MM.1S (cell line): ENCODE results near the gene SPDYE1.
"Not testable (repeated sequence)": the region's sequence is repeated elsewhere in the genome, so short reads cannot be mapped to it uniquely, and the experiment has no call there.

Experiments used
- DNase-seq: peaks from one replicate; pipeline ENCODE4 v3.0.0-alpha.2; 2015
- H2AFZ ChIP-seq: fragments of 300-600 bp; sonication (generic); 2 replicates; pipeline ENCODE4 v1.6.0; 2016; ENCODE audit warnings: antibody characterized with exemption, low read length
- H3F3A ChIP-seq: fragments of 300-600 bp; sonication (generic); 2 replicates; pipeline ENCODE4 v1.6.1; 2016; ENCODE audit warnings: mild to moderate bottlenecking, antibody characterized with exemption, low read length, moderate library complexity, mixed read lengths; ENCODE audit not compliant: insufficient read depth
- H3K27ac ChIP-seq: fragments of 300-600 bp; sonication (generic); 2 replicates; pipeline ENCODE4 v1.5.1; 2016; ENCODE audit warnings: mild to moderate bottlenecking, low read length
- H3K27me3 ChIP-seq: fragments of 300-600 bp; sonication (generic); replicated peaks from 2 replicates; pipeline ENCODE4 v1.6.0; 2016; ENCODE audit warnings: low read length; ENCODE audit not compliant: insufficient read depth
- H3K36me3 ChIP-seq: fragments of 300-600 bp; sonication (generic); replicated peaks from 2 replicates; pipeline ENCODE4 v1.6.1; 2016; ENCODE audit warnings: mild to moderate bottlenecking, low read length, mixed read lengths; ENCODE audit not compliant: insufficient read depth
- H3K4me1 ChIP-seq: fragments of 300-600 bp; sonication (generic); 2 replicates; pipeline ENCODE4 v1.6.1; 2016; ENCODE audit warnings: low read length, mixed read lengths
- H3K4me2 ChIP-seq: fragments of 300-600 bp; sonication (generic); 2 replicates; pipeline ENCODE4 v1.6.0; 2016; ENCODE audit warnings: low read depth, low read length
- H3K4me3 ChIP-seq: fragments of 300-600 bp; sonication (generic); 2 replicates; pipeline ENCODE4 v1.5.1; 2016; ENCODE audit warnings: low read length, mixed read lengths
- H3K79me2 ChIP-seq: fragments of 300-600 bp; sonication (generic); 2 replicates; pipeline ENCODE4 v1.6.1; 2016; ENCODE audit warnings: mixed run types, low read length, mixed read lengths
- H3K9ac ChIP-seq: fragments of 300-600 bp; sonication (generic); 2 replicates; pipeline ENCODE4 v1.6.1; 2016; ENCODE audit warnings: low read length, mixed read lengths
- H3K9me2 ChIP-seq: fragments of 300-600 bp; sonication (generic); replicated peaks from 2 replicates; pipeline ENCODE4 v1.6.1; 2016; ENCODE audit warnings: mild to moderate bottlenecking, low read length, mixed read lengths; ENCODE audit not compliant: insufficient read depth
- H3K9me3 ChIP-seq: fragments of 300-600 bp; sonication (generic); replicated peaks from 2 replicates; pipeline ENCODE4 v1.6.1; 2016; ENCODE audit warnings: mild to moderate bottlenecking, low read length, mixed read lengths; ENCODE audit not compliant: insufficient read depth
- H4K20me1 ChIP-seq: fragments of 300-600 bp; sonication (generic); 2 replicates; pipeline ENCODE4 v1.6.1; 2016; ENCODE audit warnings: mild to moderate bottlenecking, low read length, moderate library complexity, mixed read lengths; ENCODE audit not compliant: insufficient read depth

SPDYE1 gene

DNA sequence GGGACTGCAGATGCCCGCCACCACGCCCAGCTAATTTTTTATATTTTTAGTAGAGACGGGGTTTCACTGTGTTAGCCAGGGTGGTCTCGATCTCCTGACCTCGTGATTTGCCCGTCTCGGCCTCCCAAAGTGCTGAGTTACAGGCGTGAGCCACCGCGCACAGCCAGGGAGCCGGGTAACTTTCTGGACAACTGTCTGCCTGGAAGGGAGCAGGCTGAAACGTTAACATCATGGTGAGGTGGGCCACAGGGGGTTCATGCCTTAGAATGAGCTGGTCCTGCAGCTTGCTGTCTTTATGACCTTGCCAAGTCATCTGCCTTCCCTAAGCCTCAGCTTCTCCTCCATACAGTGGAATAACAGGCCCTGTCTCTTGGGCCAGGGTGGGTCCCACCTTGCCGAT lies 33.6 kb downstream of the SPDYE1 start:
- not testable (repeated sequence) for H3K4me2 ChIP-seq, H3K9ac ChIP-seq, H3K4me3 ChIP-seq, H3K27me3 ChIP-seq, H3K36me3 ChIP-seq, H3K4me1 ChIP-seq, H3K27ac ChIP-seq, H3K9me3 ChIP-seq, DNase-seq, H2AFZ ChIP-seq, H3F3A ChIP-seq, H4K20me1 ChIP-seq, H3K79me2 ChIP-seq, H3K9me2 ChIP-seq

GRCh38 chr7:44032031-44032430 lies 34.3 kb downstream of the SPDYE1 start:
- not testable (repeated sequence) for H3K27ac ChIP-seq, H3K4me2 ChIP-seq, H3K27me3 ChIP-seq, H3K9ac ChIP-seq, H3K9me2 ChIP-seq, H3K79me2 ChIP-seq, DNase-seq, H4K20me1 ChIP-seq, H2AFZ ChIP-seq, H3K4me3 ChIP-seq, H3K4me1 ChIP-seq, H3K9me3 ChIP-seq, H3F3A ChIP-seq, H3K36me3 ChIP-seq

- H3K4me1 ChIP-seq, H3K79me2 ChIP-seq, H3K9ac ChIP-seq, H3K27me3 ChIP-seq, H3K9me3 ChIP-seq, DNase-seq, H3K4me3 ChIP-seq, H3K4me2 ChIP-seq, H3K27ac ChIP-seq, H2AFZ ChIP-seq, H3K9me2 ChIP-seq, H3K36me3 ChIP-seq, H4K20me1 ChIP-seq, H3F3A ChIP-seq: not testable (repeated sequence)
These were observed 36.5 kb downstream of the SPDYE1 start for GRCh38 chr7:44033971-44034844.

DNA sequence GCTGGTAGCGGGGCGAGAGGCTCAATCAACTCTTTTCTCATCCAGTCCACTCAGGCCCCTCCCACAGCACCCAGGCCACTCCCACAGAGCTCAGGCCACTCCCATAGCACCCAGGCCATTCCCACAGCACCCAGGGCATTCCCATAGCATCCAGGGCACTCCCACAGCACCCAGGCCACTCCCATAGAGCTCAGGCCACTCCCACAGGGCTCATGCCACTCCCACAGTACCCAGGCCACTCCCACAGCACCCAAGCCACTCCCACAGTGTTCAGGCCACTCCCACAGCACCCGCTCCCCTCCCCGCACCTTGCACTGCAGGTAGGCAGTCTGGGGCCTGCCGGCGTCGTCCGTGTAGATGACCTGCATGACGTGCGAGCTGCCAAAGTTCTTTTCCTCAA lies 38.7 kb downstream of the SPDYE1 start:
- H3K9me2 ChIP-seq, H4K20me1 ChIP-seq, DNase-seq, H3K9me3 ChIP-seq, H3K27ac ChIP-seq, H3K9ac ChIP-seq, H2AFZ ChIP-seq, H3K36me3 ChIP-seq, H3K79me2 ChIP-seq, H3F3A ChIP-seq, H3K4me2 ChIP-seq, H3K4me3 ChIP-seq, H3K27me3 ChIP-seq, H3K4me1 ChIP-seq: not testable (repeated sequence)

DNA sequence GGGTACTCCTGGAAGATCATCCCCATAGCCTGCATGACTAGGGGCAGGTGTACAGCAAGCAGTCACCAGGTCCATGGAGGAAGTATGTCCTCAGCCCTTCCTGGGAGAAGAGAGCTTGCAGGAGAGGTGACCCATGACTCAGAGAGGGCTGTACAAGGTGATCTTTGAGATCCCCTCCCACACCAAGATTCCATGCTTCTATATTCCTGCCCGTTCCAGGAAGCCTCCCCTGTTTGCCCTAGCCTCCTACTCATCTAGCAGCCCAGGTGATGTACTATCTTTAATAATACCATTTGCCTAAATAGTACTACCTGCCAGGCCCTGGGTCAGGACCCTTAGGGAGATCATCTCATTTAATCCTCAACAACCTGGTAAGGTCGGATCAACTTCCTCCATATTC lies 40.3 kb downstream of the SPDYE1 start:
- H3F3A ChIP-seq, H3K27ac ChIP-seq, H3K9ac ChIP-seq, H2AFZ ChIP-seq, H3K4me1 ChIP-seq, H3K27me3 ChIP-seq, H3K36me3 ChIP-seq, DNase-seq, H3K9me3 ChIP-seq, H3K4me3 ChIP-seq, H4K20me1 ChIP-seq, H3K4me2 ChIP-seq, H3K9me2 ChIP-seq, H3K79me2 ChIP-seq: not testable (repeated sequence)

GRCh38 chr7:44038553-44038952 lies 40.9 kb downstream of the SPDYE1 start:
- H3K4me1 ChIP-seq, H3K4me3 ChIP-seq, H3K9me3 ChIP-seq, H4K20me1 ChIP-seq, H3K36me3 ChIP-seq, H3F3A ChIP-seq, H3K9ac ChIP-seq, H3K79me2 ChIP-seq, H3K4me2 ChIP-seq, H3K27ac ChIP-seq, H2AFZ ChIP-seq, H3K9me2 ChIP-seq, H3K27me3 ChIP-seq, DNase-seq: not testable (repeated sequence)

DNA sequence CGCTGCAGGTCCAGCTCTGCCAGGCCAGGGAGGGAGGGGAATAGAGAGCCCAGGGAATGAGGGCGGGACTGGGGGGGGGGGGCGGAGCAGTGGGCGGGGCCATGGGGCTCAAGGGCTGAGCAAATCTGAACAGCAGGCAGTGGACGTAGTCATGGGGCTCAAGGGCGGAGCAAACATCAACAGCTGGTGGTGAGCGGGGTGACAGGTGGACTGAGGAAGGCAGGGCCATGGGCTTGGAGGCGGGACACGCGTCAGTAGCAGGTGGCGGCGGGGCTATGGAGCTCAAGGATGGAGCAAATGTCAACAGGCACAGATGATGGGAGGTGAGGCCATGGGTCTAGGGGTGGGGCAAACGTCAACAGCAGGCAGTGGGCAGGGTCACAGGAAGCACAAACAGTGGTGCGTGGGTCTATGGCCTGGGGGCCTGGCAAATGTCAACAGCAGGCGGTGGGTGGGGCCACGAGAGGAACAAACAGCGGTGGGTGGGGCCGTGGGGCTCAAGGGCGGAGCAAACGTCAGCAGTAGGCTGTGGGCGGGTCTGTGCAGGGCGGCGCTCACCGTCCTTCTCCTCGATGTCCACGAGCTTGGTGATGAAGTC lies 41.4 kb downstream of the SPDYE1 start:
- DNase-seq = peak; percentile 84
- not testable (repeated sequence) for H3F3A ChIP-seq, H4K20me1 ChIP-seq, H3K9me3 ChIP-seq, H3K9ac ChIP-seq, H3K4me1 ChIP-seq, H3K79me2 ChIP-seq, H2AFZ ChIP-seq, H3K9me2 ChIP-seq, H3K4me2 ChIP-seq, H3K27me3 ChIP-seq, H3K36me3 ChIP-seq
- Histone ChIP-seq H3K4me3 (peak overlapping the region; percentile 9; the same call in 1 of the 2 replicates), H3K27ac (peak overlapping the region; percentile 22; the same call in 1 of the 2 replicates)
